22Rv1 (cell line): ENCODE measurements around the gene TBC1D5.

ENCODE experiments used
- ZFX ChIP-seq: fragments of 450-650 bp; IDR thresholded peaks from 2 replicates; pipeline ENCODE4 v1.6.1; 2017; ENCODE audit warnings: antibody characterized with exemption, borderline replicate concordance
- TF ChIP-seq, protein P1 (sequence below): fragments of 450-650 bp; IDR thresholded peaks from 2 replicates; pipeline ENCODE4 v1.5.1; 2017; ENCODE audit warnings: mild to moderate bottlenecking

DNA sequence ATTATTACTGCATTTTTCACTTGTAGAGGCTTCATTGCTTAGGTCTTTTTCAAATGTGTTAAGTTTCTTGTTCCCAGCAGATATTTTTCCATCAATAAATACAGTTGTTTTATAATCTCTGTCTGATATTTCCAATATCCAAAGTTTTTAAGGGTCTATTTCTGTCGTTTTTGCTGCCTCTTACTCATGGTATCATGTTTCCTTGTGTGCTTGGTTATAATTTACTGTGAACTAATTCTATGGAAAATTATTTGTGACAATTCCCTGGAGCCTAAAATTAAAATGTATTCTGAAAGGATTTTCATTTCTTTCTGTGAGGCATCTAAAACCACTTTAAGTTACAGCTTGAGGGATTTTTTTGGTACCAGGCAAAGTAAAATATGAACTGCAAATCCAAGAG, 17.5 kb downstream of the TBC1D5 start:
- TF ChIP-seq, protein P1, sequence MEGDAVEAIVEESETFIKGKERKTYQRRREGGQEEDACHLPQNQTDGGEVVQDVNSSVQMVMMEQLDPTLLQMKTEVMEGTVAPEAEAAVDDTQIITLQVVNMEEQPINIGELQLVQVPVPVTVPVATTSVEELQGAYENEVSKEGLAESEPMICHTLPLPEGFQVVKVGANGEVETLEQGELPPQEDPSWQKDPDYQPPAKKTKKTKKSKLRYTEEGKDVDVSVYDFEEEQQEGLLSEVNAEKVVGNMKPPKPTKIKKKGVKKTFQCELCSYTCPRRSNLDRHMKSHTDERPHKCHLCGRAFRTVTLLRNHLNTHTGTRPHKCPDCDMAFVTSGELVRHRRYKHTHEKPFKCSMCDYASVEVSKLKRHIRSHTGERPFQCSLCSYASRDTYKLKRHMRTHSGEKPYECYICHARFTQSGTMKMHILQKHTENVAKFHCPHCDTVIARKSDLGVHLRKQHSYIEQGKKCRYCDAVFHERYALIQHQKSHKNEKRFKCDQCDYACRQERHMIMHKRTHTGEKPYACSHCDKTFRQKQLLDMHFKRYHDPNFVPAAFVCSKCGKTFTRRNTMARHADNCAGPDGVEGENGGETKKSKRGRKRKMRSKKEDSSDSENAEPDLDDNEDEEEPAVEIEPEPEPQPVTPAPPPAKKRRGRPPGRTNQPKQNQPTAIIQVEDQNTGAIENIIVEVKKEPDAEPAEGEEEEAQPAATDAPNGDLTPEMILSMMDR = no peak
- TF ChIP-seq ZFX = no peak
